ENCODE results near the gene PRPF38A.
"Not testable (repeated sequence)": the region's sequence is repeated elsewhere in the genome, so short reads cannot be mapped to it uniquely, and the experiment has no call there.

Gene PRPF38A, protein sequence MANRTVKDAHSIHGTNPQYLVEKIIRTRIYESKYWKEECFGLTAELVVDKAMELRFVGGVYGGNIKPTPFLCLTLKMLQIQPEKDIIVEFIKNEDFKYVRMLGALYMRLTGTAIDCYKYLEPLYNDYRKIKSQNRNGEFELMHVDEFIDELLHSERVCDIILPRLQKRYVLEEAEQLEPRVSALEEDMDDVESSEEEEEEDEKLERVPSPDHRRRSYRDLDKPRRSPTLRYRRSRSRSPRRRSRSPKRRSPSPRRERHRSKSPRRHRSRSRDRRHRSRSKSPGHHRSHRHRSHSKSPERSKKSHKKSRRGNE

DNA sequence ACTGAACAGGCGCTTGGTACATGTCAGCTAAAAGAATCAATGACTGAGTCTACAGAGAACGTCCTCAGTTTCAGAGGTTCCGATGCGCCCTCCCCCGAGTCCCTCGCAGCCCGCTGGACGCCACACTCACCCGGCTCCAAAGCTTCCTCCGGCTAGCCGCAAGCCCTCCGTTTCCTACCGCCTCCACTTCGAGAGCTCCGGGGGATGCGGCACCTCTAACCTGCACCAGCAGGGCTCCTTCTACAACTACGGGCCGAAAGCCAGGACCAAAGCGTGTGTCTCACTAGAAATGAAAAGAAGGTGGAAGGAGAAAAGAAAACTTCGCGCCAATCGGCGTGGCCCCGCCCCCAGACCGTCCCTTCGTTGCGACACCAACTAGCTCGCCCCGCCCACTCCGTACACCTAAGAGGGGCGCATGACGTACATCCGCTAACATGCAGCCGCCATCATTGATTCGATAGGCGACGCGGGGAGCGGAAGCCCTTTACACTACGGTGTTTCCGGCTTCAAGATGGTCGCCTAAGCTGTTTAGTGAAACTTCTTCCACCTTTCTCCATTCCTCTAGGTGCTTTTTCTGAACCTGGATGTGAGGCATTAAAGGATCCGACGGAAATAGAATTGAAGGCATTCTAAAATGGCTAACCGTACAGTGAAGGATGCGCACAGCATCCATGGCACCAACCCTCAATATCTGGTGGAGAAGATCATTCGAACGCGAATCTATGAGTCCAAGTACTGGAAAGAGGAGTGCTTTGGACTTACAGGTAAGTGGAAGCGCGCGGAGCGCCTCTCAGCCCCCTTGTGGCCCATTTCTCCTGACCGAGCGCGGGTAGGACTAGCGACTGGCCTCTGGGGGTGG, at the start of gene PRPF38A, which contains the start of gene ORC1:
Gene PRPF38A, plus strand, starts transcription at position 487 of the 859 bp plus-strand sequence. Its CDS starts 148 bp downstream, at position 635.
Gene ORC1, minus strand, starts transcription at position 308 of the 859 bp plus-strand sequence. CDS start 2,200 bp downstream, outside the sequence.
- DNase-seq (ENCODE audit: low read depth) = peak; percentile 73

DNA sequence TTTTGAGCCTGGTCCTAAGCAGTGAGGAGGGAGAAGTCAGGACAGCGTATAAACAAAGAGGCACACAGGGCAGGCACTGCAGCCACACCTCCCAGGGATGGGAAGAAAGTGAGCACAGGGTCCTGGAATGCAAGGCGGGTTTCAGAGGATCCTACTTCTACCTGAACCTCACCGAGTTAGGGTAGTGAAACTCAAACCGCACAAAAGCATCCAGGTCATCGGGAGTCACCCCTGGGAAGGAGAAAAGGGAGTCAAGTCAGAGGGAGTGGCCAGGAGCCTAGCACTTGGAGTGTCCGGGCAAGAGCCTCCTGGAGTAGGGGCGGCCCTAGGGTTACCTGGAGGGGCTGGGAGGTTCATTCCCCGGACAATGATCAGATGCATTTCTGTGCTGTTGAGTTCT, 49.0 kb upstream of the PRPF38A start:
- no peak for DNase-seq (ENCODE audit: low read depth)

DNA sequence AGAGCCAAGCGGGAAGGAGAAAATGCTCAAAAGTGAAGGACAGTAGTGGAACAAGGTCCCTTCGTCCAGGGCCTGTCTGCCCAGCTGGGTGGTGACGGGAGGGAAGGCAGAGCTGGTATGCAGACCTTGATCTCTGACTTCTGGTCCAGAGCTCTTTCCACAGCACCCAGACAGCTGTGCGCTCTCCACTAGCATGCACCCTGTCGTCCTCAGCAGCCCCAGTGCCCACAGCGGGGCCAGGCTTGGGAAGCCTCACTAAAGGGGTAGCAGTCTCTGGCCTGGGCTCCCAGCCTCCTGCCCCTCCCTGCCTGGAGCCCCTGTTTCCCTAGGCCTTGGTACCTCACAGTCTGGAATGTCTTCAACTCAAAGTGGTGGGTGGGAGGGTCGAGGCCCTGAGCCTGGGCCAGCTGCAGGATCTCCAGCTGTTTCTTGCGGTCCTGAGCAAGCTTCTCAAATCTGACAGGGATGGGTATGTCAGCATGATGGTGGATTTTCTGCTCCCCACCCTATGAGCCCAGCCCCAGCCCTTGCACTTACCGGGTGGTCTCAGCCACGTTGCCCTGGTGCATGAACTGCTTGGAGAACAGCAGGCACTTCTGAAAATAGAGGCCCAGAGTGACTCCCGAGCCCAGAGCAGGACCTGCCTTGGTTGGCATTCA, 48.4 kb upstream of the PRPF38A start:
- no peak for DNase-seq (ENCODE audit: low read depth)

DNA sequence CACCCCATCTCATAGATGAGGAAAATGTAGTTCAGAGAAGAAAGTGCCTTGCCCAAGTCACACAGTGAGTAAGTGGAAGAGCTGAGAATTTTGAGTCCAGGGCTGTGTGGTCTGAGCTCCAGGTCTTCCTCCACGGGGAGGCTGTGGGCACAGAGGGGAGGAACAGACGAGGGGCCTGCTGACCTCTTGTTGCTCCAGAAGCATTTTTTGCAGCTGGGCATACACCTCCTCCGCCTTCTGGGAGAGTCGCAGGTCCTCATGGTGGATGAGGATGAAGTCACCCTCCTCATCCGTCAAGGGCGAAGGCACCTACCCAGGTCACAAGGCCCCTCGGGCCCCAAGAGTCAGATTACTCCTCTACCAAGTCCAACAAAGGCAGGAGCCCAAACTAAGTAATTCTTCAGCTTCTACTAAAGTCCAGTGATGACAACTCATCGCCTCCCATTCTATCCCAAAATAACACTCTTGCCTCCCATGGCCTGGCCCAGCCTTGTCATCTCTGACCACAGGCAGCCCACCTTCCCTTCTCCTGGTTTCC, 47.5 kb upstream of the PRPF38A start:
- DNase-seq (ENCODE audit: low read depth) = no peak

DNA sequence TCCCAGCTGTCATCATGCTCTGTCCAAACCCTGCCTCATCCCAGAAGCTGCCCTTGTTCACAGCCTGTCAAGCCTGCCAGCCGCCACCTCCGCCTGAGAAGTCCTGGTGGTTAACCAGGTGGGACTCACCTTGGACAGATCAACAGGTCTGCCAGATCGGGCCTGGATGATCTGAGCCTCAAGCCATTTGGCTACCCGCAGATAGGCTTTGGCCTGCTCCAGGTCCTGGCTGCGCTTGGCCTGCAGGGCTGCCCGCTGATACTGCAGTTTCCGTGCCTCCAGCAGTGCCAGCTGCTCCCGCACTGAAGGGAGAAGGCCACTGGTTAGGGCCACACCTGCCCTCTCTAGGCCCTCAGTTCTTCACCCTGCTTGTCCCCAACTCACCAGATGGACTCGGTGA, 47.0 kb upstream of the PRPF38A start:
- no peak for DNase-seq (ENCODE audit: low read depth)

DNA sequence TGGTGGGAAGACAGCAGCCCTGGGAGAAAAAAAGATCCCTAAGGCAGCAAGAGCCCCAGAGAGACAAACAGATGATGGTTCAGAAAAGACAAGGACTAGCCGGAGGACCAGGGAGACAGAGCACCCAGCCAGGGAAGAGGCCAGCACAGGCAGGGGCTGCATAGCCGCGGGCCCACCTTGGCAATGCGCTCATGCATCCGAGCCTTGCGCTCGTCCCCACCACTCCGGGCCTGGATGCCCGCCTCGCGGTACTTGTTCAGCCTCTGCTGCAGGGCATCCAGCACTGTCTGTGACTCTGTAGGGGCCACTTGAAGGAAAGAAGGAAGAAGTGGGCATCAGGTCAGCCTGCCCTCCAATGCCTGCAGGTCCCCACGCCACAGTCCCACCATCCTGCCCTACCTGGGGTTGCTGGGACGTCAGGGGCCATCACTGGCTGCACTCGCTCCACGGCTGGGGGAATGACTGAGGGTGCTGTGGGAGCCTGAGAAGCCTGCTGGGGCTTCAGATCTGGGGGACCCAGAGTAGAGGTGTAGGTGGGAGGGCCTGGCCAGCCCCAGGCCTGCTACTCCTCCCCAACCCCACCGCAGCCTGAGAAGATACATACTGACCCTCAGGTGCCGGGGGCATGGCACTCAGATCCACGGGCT, 45.4 kb upstream of the PRPF38A start:
- no peak for DNase-seq (ENCODE audit: low read depth)

DNA sequence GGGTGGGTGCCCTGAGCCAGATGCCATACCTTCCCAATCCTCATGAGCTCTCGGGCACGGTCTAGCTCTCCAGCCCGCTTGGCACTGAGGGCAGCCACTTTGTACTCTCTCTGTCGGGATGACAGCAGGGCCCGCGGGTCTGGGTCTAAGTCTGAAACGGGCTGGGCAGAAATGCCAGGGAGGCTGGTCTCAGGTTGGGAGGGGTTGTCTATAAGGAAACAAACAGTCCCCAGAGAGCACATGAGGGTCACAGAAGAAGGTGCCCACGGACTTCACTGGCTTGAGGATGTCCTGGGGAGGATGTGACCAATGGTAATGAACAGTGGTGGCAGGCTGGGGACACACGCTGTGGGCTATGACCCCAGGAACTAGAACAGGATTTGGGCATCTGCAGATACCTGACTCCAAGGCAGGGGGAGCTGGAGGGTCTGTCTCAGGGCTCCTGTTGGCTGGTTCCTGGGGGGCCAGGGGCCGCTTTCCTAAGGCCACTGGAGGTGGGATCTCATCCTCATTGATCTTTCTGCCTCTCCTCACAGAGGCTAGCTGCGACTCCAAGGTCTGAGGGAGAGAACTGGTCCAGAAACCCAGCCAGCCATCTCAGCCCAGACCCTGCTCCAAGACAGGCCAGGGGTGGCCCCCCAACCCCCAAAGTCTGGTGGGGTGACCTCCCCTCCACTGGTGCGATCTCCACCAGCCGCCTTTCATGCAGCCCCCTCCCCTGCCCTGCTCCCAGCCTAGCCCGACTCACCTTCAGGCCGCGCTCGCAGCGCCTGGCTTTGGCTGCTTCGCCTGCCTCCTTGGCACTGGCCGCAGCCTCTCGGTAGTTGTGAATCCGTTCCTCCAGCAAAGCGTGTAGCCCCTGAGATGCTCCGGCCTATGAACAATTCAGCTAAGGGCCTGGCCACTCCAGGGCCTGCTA, 44.5 kb upstream of the PRPF38A start:
- DNase-seq (ENCODE audit: low read depth) = no peak

DNA sequence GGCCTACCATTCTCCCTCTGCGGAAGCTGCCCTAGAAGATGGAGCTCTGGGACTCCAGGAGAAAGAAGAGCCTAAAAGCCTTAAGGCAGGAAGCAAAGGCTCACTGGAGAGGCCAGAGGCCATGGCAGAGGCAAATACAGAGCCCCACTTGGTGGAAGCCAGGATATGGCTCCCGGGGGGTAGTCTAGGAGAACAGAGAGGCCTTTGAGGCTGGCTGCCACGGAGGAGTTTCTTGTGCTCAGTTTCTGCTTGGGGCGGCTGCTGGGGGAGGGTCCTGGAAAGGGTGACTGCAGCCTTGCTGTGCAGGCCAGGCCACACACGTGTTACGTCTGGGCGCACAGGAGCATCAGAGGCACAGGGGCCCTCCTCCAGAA, 43.8 kb upstream of the PRPF38A start:
- DNase-seq (ENCODE audit: low read depth) = no peak

DNA sequence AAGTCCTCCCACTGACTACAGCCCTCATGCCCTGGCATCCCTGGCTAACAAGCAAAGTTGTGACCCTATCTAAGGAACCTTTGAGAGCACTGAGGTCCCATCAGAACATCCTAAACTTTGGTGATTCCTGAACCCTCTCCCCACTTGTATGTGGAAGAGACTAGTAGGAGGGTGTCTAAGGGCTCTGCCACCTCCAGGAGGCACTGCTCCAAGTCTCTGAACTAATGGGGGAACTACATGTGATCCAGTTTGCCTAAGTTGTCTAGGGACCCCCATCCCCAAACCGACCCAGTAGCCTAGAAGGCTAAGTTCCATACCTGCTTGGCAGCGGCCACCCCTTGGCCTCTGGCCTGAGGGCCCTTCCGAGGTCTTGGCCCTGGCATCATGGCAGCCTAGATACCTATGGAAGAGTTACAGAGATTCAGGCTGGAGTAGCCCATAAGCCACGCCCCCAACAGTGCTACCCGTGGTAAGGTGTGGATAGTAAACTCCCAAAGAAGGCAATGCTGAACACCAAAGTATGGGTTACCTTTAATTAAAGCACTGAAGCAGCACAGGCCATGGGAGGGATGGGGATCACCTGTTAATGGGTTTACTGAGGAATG, 40.1 kb upstream of the PRPF38A start:
- no peak for DNase-seq (ENCODE audit: low read depth)

DNA sequence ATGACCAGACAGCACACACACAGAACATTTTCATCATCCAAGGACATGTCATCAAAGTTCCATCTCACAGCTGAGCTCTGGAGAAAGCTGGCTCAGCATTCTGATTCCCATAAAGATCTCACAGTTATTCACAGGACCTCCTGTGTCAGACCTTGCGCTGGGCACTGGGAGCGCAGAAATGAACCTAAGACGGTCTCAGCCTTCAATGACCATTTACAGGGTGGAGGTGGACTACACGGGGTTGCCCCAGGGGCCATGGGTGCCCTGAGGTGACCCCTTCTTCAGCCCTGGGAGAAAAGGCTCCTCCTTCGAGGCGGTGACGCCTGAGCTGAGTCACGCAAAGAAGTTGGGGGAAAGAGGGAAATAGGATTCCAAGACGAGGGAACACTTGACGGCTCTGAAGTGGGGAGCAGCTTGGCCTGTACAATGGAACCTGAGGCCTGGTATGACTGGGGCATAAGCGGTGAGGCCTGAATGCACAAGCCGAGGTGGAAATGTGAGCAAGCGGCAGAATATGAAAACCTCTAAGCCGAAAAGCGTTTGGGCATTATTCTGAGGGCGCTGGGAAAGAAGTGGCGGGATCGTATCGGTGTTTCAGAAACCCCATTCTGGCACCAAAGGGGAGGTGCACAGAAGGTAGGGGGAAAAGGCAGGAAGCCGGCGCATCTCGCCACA, 39.2 kb upstream of the PRPF38A start:
- peak; percentile 45 for DNase-seq (ENCODE audit: low read depth)

DNA sequence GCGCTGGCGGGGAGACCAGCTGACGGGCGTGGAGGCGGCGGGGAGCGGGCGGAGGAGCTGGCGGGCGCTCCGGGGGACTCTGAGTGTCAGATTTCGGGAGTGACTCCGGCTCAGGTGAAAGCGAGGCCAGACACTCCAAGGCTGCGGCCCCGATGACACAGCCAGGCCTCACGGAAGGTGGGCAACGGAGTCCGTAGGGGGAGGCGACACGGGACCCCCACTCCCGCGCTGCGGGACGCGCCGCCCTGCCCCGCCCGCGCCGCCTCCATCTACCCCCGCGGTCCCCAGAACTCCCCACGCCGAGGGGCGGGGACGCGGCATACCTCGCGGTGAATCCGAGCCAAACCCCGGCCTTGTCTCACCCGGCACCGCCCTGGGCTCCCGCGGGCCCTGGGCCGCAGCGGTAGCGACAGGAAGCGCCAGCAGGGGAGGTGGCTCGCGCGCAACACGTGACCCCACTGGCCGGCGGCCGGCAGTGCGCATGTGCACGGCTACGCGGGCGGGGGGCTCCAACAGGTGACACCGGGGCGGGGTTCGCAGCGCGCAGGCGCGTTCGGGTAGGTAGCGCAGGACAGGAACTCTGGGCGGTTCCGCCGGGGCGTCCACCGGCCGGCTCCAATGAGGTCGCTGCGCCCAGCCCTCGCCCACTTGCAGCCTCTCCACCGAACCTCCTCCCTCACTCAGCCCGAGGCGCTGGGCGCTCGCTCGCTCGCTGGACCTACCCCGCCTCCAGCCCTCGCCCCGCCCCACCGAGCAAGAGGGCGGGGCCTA, 38.5 kb upstream of the PRPF38A start, which contains the start of gene CC2D1B:
Gene CC2D1B, minus strand, starts transcription at position 460 of the 771 bp plus-strand sequence. CDS start 1,585 bp downstream, outside the sequence.
- peak; percentile 76 for DNase-seq (ENCODE audit: low read depth)

DNA sequence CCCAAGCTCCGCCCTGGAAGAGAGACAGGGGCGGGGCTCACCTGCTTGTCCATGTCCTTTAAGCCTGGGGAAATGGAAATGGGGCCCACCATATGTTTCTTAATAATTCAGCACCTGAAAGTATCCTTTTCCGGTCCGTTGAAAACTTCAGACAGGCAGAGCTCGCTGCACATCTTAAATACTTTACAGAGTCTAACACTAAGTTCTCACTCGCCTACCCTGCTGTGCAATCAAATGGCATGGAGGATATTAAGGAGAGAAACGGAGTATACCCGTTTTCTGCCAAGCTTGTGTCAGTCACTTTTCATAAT, 37.9 kb upstream of the PRPF38A start:
- DNase-seq (ENCODE audit: low read depth) = no peak

DNA sequence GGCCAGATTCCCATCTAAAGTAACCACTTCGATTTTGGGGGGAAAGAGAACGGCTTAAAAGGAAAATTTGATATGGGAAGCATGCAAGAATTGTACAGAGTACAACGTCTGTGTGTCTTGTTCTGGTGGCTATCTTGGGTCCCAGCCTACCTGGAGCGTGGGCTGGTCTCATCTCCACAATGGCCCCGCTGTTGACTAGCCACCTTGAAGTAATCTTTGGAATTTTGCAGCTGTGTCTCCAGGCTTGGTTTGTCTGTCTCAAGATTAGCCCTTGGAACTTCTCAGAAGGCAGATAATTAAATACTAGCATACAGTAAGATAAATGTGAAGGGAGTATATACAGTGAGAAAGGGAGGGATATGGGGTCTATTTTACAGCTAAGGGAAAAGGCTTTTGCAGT, 37.1 kb upstream of the PRPF38A start:
- no peak for DNase-seq (ENCODE audit: low read depth)

DNA sequence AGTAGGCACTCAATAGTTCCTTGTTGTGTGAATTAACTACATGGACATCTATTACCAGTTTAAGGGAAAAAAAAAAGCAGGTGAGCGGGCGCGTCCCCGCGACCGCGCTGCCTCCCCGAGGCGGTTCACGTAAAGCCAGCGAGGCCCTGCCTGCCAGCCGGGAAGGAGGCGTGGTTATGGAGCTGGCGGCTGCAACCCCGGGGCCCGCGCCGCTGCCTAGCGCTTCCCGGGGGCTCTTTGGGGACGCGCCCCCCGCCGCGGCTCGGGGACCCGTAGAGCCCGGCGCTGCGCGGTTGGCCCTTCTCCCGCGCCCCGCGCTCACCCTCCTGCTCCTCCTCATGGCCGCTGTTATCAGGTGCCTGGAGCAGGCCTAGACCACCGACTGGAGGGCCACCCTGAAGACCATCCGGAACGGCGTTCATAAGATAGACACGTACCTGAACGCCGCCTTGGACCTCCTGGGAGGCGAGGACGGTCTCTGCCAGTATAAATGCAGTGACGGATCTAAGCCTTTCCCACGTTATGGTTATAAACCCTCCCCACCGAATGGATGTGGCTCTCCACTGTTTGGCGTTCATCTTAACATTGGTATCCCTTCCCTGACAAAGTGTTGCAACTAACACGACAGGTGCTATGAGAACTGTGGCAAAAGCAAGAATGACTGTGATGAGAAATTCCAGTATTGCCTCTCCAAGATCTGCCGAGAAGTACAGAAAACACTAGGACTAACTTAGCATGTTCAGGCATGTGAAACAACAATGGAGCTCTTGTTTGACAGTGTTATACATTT, 35.8 kb upstream of the PRPF38A start:
- DNase-seq (ENCODE audit: low read depth) = no peak

DNA sequence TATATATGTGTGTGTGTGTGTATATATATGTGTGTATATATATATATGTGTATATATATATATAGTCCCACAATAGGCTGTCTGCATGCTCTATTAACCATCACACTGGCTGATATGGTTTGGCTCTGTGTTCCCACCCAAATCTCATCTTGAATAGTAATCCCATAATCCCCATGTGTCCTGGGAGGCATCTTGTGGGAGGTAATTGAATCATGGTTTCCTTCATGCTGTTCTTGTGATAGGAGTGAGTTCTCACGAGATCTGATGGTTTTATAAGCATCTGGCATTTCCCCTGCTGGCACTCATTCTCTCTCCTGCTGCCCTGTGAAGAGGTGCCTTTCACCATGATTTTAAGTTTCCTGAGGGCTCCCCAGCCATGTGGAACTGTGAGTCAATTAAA, 34.6 kb upstream of the PRPF38A start:
- DNase-seq (ENCODE audit: low read depth) = not testable (repeated sequence)

DNA sequence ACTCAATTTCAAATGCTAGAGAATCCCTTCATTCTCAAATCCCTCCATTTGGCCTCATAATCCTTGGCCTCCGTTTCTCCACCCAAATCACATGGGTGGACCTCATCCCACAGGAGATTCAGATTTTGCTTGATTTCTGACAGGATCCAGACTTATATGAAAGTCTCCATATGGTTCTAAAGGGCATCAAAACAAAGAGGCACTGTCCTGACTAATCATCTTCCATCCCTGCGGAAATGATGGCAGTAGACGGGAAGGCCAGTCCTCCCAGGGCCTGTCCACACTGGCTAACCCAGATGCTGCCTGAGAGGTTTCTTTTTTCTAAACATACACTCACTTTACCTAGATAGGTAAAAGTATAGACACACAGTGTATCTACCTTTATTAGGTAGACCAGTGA, 19.0 kb upstream of the PRPF38A start:
- DNase-seq (ENCODE audit: low read depth) = no peak

DNA sequence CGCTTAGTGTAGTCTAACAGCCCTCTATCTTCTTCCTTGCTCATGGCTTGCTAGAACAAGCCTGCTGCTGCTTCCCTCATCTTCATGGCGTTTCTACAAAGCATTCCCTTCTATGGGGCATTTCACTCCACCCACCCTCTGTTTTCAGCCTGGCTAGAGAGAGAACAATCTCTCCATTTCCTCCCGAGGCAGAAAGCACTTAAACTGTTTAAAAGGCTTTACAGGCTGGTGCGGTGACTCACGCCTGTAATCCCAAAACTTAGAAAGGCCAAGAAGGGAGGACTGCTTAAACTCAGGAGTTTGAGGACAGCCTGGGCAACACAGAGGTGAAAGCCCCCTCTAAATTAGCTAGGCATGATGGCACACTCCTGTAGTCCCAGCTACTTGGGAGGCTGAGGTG, 17.9 kb upstream of the PRPF38A start:
- DNase-seq (ENCODE audit: low read depth) = no peak

DNA sequence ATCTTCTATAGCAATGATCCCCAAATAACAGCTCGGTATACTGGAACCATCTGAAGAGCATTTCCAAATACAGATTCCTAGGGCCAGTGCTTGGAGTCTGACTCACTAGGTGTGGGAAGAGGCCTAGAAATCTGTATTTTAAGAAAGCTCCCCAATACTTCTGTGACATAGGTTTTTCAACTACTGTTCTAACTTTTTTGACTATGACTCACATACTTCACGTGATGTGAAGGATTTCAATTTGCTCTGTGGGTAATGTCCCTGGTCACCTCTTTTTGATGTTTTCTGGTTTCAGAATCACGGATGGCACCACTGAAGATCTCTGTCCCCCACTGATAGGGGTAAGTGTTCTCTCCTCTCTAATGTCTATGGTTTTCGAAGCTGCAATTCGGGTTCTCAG, 11.2 kb upstream of the PRPF38A start:
- no peak for DNase-seq (ENCODE audit: low read depth)
